Subcutaneous adipose tissue (tissue), 4 donors: Measurements from ENCODE around the gene ZCCHC13. TPM values are rescaled to one million over a fixed set of nuclear protein-coding genes. Genes with fewer than 3 reads are reported as not detected.

Source experiments
- CTCF ChIP-seq: fragments of 450-650 bp; IDR thresholded peaks from one replicate; pipeline ENCODE4 v1.5.1; 2016; ENCODE audit warnings: low read depth, mild to moderate bottlenecking, control low read depth, antibody characterized with exemption, moderate library complexity
- total RNA-seq, 4 donors: library from RNA; depleted of rRNA; stranded (reverse); fragments of >200 nt; gene quantifications; one replicate each; pipeline ENCODE4 v1.1.0, GENCODE V29; 2016

ZCCHC13 gene
- not detected for total RNA-seq

- TF ChIP-seq CTCF = no peak
Measured at GRCh38 chrX:74304016-74304415, at the start of gene ZCCHC13. Gene ZCCHC13 (plus strand): TSS chrX:74304180. CDS start chrX:74304267, 87 bp downstream.

DNA sequence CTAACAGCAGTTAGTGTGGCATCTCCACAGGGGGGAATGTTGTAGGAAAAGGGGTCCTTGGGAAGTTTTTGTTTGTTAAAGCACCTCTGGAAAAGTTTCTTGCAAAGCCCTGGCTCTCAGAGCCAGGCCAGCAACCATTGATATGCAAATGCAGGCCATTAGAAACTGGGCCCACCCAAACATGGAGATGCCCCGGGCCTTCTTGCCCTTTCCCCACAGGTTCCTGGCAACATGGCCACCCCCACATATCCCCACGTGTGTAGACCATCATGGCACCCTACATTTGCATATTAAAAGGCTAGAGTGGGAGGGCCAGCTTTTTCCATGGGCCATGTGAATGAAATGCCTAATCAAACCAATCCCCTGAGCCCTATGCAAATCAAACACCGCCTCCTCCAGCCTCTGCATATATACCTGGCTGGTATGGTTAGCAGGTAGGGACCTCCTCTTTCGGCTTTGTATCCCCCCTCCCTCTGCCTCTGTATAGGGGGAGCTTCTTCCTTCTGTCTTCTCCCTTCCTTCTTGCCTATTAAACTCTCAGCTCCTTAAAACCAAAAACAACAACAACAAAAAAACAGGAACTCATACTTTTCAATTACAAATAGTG, 44.0 kb upstream of the ZCCHC13 start:
- no peak for TF ChIP-seq CTCF

GRCh38 chrX:74262452-74263209, 41.3 kb upstream of the ZCCHC13 start:
- no peak for TF ChIP-seq CTCF

GRCh38 chrX:74270393-74270792, 33.6 kb upstream of the ZCCHC13 start:
- no peak for TF ChIP-seq CTCF

- TF ChIP-seq CTCF = no peak
Measured at GRCh38 chrX:74272230-74272629, 31.8 kb upstream of the ZCCHC13 start.

- no peak for TF ChIP-seq CTCF
Measured at GRCh38 chrX:74274516-74274915, 29.5 kb upstream of the ZCCHC13 start.

DNA sequence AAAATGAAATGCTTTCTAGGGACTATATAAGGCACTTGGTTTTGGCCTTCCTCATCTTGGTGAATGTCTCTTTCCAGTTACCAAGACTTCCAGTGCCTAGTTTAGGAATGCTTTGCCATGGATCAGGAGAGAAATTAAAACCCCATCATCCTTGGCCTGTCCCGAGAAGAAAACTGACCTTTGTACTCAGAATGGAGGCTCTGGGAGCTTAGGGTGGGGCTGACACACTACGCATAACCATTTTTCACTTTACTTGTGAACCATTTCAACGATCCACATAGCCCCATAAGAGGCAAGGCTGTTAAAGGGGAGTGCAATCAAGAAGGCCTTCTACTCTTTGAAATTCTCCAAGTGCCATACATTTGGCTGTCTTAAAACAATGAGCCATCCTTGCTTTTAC, 26.7 kb upstream of the ZCCHC13 start:
- no peak for TF ChIP-seq CTCF
